AG08395 (cell line): ENCODE measurements around the gene EFCAB12.
A peak's percentile ranks its signal among the peaks of the same experiment; 100 is the strongest.
"Not testable (repeated sequence)": the region's sequence is repeated elsewhere in the genome, so short reads cannot be mapped to it uniquely, and the experiment has no call there.

Experiments
- DNase-seq: peaks from one replicate; pipeline ENCODE4 v3.0.0; 2012; ENCODE audit warnings: mixed read lengths, low spot score

Gene EFCAB12

DNA sequence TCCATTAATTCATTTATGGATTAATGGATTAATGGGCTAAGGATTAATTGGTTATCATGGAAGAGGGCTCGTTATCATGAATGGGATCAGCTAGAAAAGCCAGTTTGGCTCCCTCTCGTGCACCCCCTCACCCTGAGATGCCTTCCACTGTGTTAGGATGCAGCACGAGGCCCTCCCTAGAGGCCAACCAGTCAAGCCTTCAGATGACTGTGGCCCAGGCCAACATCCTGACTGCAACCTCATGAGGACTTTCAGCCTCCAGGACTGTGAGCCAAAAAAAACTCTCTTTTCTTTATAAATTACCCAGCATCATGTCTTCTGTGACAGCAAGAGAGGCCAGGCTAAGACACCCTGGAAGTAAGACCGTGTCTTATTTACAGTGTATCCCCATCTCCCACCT lies 9.0 kb downstream of the EFCAB12 start:
- no peak for DNase-seq

- no peak for DNase-seq
Measured at GRCh38 chr3:129418041-129418973, 10.1 kb downstream of the EFCAB12 start.

DNA sequence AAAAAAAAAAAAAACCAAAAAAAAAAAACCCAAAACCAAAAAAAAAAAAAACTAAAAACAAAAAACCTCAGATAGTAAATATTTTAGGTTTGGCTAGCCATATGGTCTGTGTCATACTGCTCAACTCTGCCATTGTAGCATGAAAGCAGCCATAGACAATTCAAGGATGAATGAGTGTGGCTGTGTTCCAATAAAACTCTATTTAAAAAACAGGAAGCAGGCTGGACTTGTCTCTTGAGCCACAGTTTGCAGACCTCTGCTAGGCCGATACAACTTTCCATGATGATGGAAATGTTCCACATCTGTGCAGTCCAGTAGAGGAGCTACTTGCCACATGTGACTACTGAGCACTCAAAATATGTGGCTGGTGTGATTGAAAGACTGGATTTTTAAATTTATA lies 11.1 kb downstream of the EFCAB12 start:
- DNase-seq = peak; percentile 26

GRCh38 chr3:129416415-129416814 lies 12.0 kb downstream of the EFCAB12 start:
- no peak for DNase-seq

- no peak for DNase-seq
Measured at GRCh38 chr3:129415830-129416229, 12.6 kb downstream of the EFCAB12 start.

- DNase-seq = no peak
Measured at GRCh38 chr3:129415378-129415777, 13.1 kb downstream of the EFCAB12 start.

DNA sequence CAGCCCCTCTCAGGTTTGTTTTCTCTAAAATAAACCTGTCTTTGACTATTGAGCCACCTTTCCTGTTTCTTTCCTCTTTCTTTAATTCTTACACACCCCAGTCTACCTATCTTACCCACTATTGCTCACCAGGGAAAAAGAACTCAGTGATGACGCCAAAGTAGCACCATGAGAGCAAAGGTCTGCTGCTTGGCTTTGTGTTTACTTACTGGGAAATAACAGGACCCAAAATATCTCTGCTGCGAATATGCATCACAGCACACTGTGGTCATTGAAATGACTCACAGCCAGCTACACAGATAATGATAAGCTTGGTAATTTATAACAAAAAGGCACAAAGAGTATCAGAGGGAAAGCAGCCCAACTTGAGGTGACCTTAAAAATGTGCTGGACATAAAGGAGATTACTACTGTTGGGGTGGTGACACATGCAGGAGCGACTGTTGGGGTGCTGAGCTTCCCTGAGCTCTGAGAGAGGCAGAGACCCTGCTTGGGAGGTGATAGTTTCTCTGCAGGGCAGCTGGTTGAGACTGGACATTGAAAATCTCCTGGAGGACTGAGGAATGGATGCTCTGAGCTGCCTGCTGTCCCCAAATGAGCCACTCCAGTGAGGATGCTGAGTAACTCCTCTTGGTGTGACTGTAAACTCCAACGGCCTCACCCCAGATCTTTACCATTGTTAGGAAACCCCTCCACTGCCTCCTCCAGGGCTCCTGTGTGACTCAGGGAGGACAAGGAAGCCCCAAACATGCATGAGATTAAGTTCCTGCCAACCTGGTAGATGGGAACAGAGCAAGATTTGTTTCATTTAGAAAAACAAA lies 14.5 kb downstream of the EFCAB12 start:
- DNase-seq = peak; percentile 78

DNA sequence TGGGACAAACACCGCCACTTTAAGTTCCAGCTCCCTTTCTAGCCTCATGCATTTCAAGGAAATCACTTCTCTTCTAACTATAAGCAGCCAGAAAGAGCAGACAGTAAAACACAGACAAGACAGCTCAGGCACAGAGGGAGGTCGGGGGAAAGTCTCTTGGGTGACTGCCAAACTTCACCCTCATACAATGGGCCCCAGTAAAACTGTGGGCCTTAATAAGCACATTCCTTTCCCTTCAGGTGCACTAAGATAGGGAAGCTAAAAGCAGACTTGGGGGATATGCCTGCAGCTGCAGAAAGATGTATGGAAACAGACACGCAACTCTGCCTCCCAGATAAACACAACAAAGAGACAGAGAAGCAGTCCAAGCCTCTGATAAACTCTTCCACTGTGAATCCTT lies 15.2 kb downstream of the EFCAB12 start:
- DNase-seq = not testable (repeated sequence)

DNA sequence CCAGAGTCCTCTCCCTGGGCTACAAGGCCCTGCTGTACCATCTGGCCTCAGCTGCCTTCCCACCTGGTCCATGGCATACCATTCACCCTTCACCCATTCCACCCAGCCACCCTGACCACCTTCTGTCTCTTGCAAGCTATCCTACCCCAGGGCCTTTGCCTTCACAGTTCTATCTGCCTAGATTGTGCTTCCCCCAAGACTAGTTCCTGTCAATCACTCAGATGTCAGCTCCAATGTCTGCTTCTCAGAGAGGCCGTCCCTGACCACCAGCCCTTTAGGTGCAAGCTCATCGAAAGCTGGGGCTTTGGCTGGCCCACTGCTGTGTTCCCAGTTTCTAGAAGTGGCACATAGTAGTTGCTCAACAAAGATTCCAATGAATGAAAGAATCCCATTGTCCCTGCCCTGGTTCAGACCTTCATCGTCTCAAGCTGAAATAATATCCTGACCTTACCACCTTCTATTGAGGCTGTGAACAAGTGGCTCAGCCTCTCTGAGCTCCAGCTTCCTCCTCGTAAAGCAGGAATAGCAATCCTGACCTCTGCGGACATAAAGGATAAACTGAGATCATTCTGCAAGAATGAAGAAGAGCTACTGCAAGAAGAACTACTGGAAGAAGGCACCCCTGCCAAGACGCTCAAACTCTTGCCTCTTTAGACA lies 15.8 kb downstream of the EFCAB12 start:
- no peak for DNase-seq

DNA sequence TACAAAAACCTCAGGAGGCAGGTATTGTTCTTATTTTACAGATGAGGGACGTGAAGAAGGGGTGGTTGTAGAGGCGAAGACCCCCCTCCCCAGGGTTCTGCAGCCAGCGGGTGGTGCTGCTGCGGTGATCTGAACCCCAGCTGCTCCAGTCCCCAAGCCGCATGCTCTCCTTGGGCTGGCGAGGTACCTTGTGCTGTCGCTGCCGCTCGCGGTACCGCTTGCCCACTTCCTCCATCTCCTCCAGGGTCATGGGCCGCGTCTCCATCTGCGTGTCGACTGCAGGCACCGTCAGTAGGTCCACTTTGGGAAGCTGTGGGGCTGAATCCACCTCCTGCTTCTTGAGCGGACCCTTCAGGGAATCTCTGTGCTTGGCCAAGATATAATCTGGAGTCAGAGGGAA lies 17.5 kb downstream of the EFCAB12 start:
- no peak for DNase-seq

DNA sequence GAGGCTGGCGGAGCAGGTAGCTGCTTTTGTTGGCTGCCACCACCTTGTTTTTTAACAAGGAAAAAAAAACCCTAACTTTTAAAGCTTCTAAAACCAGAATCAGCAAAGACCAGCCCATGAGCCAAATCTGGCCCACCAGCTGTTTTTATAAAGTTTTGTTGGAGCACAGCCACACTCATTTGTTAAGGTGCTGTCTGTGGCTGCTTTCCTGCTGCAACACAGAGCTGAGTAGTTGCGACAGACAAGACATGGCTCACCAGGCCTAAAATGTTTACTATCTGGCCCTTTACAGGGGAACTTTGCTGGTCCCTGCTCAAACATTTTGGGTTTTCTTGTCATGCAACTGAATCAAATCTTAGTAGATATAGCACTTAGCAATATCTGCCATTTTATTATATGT lies 18.9 kb downstream of the EFCAB12 start:
- no peak for DNase-seq

- no peak for DNase-seq
Measured at GRCh38 chr3:129404610-129405009, 23.8 kb downstream of the EFCAB12 start.

- no peak for DNase-seq
Measured at GRCh38 chr3:129404130-129404529, 24.3 kb downstream of the EFCAB12 start.

GRCh38 chr3:129403450-129403849 lies 25.0 kb downstream of the EFCAB12 start:
- DNase-seq = no peak

GRCh38 chr3:129402616-129403015 lies 25.8 kb downstream of the EFCAB12 start:
- no peak for DNase-seq

DNA sequence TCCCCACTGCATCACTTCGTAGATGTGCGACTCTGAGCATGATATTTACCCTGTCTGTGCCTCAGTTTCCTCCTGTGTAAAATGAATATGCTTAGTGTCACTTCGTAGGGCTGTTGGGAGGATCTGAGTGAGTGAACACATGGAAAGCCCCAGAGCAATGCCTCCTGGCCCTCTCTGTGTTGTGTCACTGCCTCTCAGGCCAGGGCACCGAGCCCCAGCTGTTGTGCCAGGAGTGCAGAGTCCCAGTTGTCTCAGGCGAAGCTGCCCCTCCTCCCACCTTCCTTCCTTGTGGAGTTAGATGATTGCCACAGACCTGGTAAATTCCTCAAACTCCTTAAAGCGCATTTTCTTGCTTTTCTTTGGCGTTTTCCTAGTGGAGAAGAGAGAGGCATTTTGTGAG lies 26.2 kb downstream of the EFCAB12 start:
- no peak for DNase-seq

DNA sequence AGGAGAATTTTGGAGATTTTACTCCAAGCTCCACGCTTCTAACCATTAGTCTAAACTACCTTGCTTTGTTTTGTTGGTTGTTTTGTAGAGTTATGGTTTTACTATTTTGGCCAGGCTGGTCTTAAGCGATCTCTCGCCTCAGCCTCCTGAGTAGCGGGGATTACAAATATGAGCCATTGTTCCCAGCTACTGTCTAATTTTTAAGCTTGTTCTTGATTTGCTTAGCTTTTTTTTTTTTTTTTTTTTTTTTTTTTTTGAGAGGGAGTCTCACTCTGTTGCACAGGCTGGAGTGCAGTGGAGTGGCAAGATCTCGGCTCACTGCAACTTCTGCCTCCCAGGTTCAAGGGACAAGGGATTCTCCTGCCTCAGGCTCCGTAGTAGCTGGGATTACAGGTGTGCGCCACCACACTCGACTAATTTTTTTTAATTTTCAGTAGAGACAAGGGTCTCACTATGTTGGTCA lies 28.5 kb downstream of the EFCAB12 start:
- DNase-seq = no peak

GRCh38 chr3:129399145-129399894 lies 29.1 kb downstream of the EFCAB12 start:
- DNase-seq = peak; percentile 90

- DNase-seq = peak; percentile 39
Measured at GRCh38 chr3:129398803-129399144, 29.7 kb downstream of the EFCAB12 start.

GRCh38 chr3:129393760-129394564 lies 34.5 kb downstream of the EFCAB12 start:
- not testable (repeated sequence) for DNase-seq

DNA sequence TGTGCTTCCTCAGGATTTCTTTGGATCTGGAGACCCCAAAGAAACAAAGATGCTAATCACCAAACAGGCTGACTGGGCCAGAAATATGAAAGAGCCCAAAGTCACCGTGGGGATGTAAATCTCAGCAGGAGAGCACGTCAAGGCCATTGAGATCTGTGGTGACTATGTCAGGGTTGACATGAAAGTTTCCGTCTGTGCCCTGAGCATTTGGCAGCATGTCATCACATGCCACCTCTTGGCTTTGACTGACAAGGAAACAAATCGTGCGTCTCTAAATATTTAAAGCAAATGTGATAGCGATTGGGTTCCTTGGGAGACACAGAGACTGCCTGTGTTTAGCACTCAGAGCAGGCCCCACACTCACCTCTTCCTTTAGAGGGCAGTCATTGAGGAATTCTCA lies 35.2 kb downstream of the EFCAB12 start:
- no peak for DNase-seq
